Heart left ventricle (tissue), 16 donors: ENCODE results near the gene TTC22. TPM values are rescaled to one million over a fixed set of nuclear protein-coding genes. Genes with fewer than 3 reads are reported as not detected.

Experiments
- ATAC-seq, 4 donors: fragments of 200-7000 bp; cut with Tn5 transposase; one replicate each; pipeline ENCODE4 v1.9.1; 2020 to 2022; ENCODE audit warnings: moderate library complexity in 4 of 4, mild to moderate bottlenecking in 3 of 4, moderate number of reproducible peaks in 1 of 4
- DNase-seq, 5 donors: peaks; one replicate each; pipeline ENCODE4 v3.0.0-alpha.2; 2020
- H3K27ac ChIP-seq, 12 donors: fragments of 200-600 bp; sonication (generic) in 4 of 12; one replicate each; pipeline versions ENCODE4 v1.5.0 to v1.8.0; 2016 to 2022; ENCODE audit warnings: mild to moderate bottlenecking in 2 of 12
- H3K27me3 ChIP-seq, 9 donors: fragments of 200-600 bp; sonication (generic) in 2 of 9; one replicate each; pipeline versions ENCODE4 v1.5.1 to v1.8.0; 2016 to 2022; ENCODE audit warnings: mild to moderate bottlenecking in 3 of 9
- H3K36me3 ChIP-seq, 9 donors: fragments of 200-600 bp; sonication (generic) in 2 of 9; one replicate each; pipeline versions ENCODE4 v1.5.0 to v1.8.0; 2018 to 2022; ENCODE audit warnings: mild to moderate bottlenecking in 2 of 9
- H3K4me1 ChIP-seq, 12 donors: fragments of 200-600 bp; sonication (generic) in 4 of 12; one replicate each; pipeline versions ENCODE4 v1.5.0 to v1.8.0; 2016 to 2022; ENCODE audit warnings: mild to moderate bottlenecking in 3 of 12
- H3K4me3 ChIP-seq, 12 donors: fragments of 200-600 bp; sonication (generic) in 4 of 12; one replicate each; pipeline versions ENCODE4 v1.5.0 to v1.8.0; 2017 to 2022; ENCODE audit warnings: mild to moderate bottlenecking in 9 of 12, moderate library complexity in 4 of 12
- H3K9me3 ChIP-seq, 12 donors: fragments of 200-600 bp; sonication (generic) in 4 of 12; one replicate each; pipeline versions ENCODE4 v1.5.0 to v1.8.0; 2016 to 2022; ENCODE audit warnings: mild to moderate bottlenecking in 1 of 12
- CTCF ChIP-seq, 12 donors: fragments of 200-600 bp; sonication (generic) in 4 of 12; IDR thresholded peaks; one replicate each; pipeline versions ENCODE4 v1.5.0 to v1.8.0; 2018 to 2022; ENCODE audit warnings: antibody characterized with exemption in 12 of 12, mild to moderate bottlenecking in 5 of 12
- POLR2A ChIP-seq, 2 donors: fragments of 450-650 bp; IDR thresholded peaks; one replicate each; pipeline ENCODE4 v1.6.1; 2017; ENCODE audit warnings: antibody characterized with exemption in 2 of 2, mild to moderate bottlenecking in 2 of 2, moderate library complexity in 2 of 2
- WGBS, 4 donors: extraction: QIAGEN DNeasy Blood & Tissue Kit in 2 of 4; methylation state at CpG; one replicate each; pipeline versions ENCODE4 v1.1.5 to v1.1.7; 2013 to 2018; 5-methylcytosine and 5-hydroxymethylcytosine counted together
- intact Hi-C, 10 donors: fragments of 100-400 bp; cut with DNase I; formaldehyde crosslinking; loops; one replicate each; pipeline versions ENCODE4 v1.11.1 to v1.14.2; 2022
- polyA plus RNA-seq, 2 donors: library from polyadenylated mRNA; stranded (reverse); fragments of 200-250 nt; gene quantifications; one replicate each; pipeline ENCODE4 v1.2.3, GENCODE V29; 2013
- total RNA-seq, 9 donors: library from RNA; depleted of rRNA in 2 of 9; stranded (reverse); fragments of >200 nt in 2 of 9; fragmentation: NEBNext Ultra II Directional in 3 of 9; extraction: Animal tissue kit (Norgen Biotek cat#: 25700) in 3 of 9; gene quantifications; one replicate each; pipeline versions ENCODE4 v1.1.0 to v1.2.4, GENCODE V29; 2016 to 2023
- donor health status: ischemic (EF 13 %, LVEDD 7.1; RV severe dilation, severe dysfunction).
- donor health status: healthy with polysubstance abuse.
- donor health status: DM: no; HTN: yes; CAD: no.
- donor health status: DM: no; HTN: no; CAD: no.
- donor health status: ischemic (EF 25% LVEDD 6.9; RV normal size, moderate dysfunction).
- donor health status: ischemic (EF 25% LVEDD 5.7; RV mildly dilated, moderate dysfunction).
- donor health status: healthy.
- donor health status: DM: yes; HTN: yes; CAD: no.
- donor health status: ischemic (EF 35%, LVEDD 5.7; RV mildly dilated, moderate dysfunction).
- donor health status: nonischemic (EF 11% LVEDD 7.7; RV severe dilation, severe dysfunction).
- donor health status: DM: yes; HTN: yes; CAD: no.
- donor health status: PGD.
- donor health status: ischemic (EF 29% LVEDD 5.4; RV normal size, mild dysfunction).
- donor health status: nonischemic (EF 23%, LVEDD 6.1; RV moderate dilation, normal function).

TTC22 gene
- total and polyA plus RNA-seq, 11 donors = 0.06 to 2.5 (median 0.25) TPM; not detected in 2

GRCh38 chr1:54764133-54764921, 36.8 kb downstream of the TTC22 start, which contains the start of gene PARS2:
PARS2 (minus strand) TSS chr1:54764523; CDS start chr1:54759161, 5,362 bp downstream.
- intact Hi-C loops = loop anchor here in 4 of 10 donors (1.0 to 5.0 kb wide), 3 partner anchors 47 to 50 kb away; partner anchors contain the start of gene TTC4 (in 3 of the 4)
- Histone ChIP-seq H3K27ac (peak within 1 kb of the TSS in 11 of 12 donors; percentile 36 to 84 (median 61)), H3K4me3 (peak within 1 kb of the TSS; percentile 38 to 95 (median 84)), H3K36me3 (no peaks in the 10 kb centered on the region), H3K9me3 (no peaks in the 10 kb centered on the region), H3K27me3 (no peaks in the 10 kb centered on the region), H3K4me1 (peaks cover 0 to 20% (median 10%) of the 10 kb centered on the region in 12 donors)
- ATAC-seq = peak; percentile 98 to 99 (median 98)
- DNase-seq = peak; percentile 96 to 98 (median 97)
- TF ChIP-seq CTCF (IDR thresholded peaks at IDR 0.05) (no peak), POLR2A (IDR thresholded peaks at IDR 0.05) (peak in 1 of 2 donors; percentile 90)
- 0 to 1% (median 1%) methylated on average over 35 to 57 of the region's 57 CpGs for WGBS, 4 donors

- intact Hi-C loops = loop anchor here in 4 of 10 donors (1.0 to 5.0 kb wide), 3 partner anchors 46 to 49 kb away; partner anchors contain the start of gene TTC4 (in 3 of the 4)
- 2 to 4% (median 3%) methylated on average over 11 of the region's 11 CpGs for WGBS, 4 donors
- ATAC-seq (no peak), DNase-seq (no peak)
- TF ChIP-seq POLR2A (IDR thresholded peaks at IDR 0.05) = no peak
- TF ChIP-seq CTCF (IDR thresholded peaks at IDR 0.05) = no peak
- no peaks in the 10 kb centered on the region for H3K9me3 ChIP-seq
- H3K4me1 ChIP-seq = peaks cover 0 to 20% (median 10%) of the 10 kb centered on the region in 12 donors
- no peaks in the 10 kb centered on the region for H3K27me3 ChIP-seq
- H3K27ac ChIP-seq = peak overlapping the region in 9 of 12 donors; percentile 39 to 84 (median 69)
- H3K4me3 ChIP-seq = peak overlapping the region; percentile 38 to 95 (median 84)
- H3K36me3 ChIP-seq = peaks cover 0 to 5% (median 0%) of the 10 kb centered on the region in 9 donors
Measured at GRCh38 chr1:54763816-54764132, 37.3 kb downstream of the TTC22 start.

GRCh38 chr1:54758678-54759348, 42.3 kb downstream of the TTC22 start:
- ATAC-seq = no peak
- Histone ChIP-seq H3K36me3 (peaks cover 0 to 30% (median 21%) of the 10 kb centered on the region in 9 donors), H3K9me3 (no peaks in the 10 kb centered on the region), H3K4me1 (peaks cover 0 to 14% (median 7%) of the 10 kb centered on the region in 12 donors), H3K4me3 (no peak overlapping the region), H3K27me3 (no peaks in the 10 kb centered on the region), H3K27ac (no peak overlapping the region)
- no peak for TF ChIP-seq POLR2A (IDR thresholded peaks at IDR 0.05)
- no peak for TF ChIP-seq CTCF (IDR thresholded peaks at IDR 0.05)
- no peak for DNase-seq
- intact Hi-C loops = no loop called here
- 86 to 90% (median 89%) methylated on average over 9 to 20 of the region's 20 CpGs for WGBS, 4 donors

GRCh38 chr1:54757833-54758232, 43.3 kb downstream of the TTC22 start:
- intact Hi-C loops = no loop called here
- WGBS, 4 donors = 92 to 99% (median 96%) methylated on average over 9 of the region's 9 CpGs

More at GRCh38 chr1:54757833-54758232, 43.3 kb downstream of the TTC22 start:
- Histone ChIP-seq H3K27me3 (no peaks in the 10 kb centered on the region), H3K36me3 (peaks cover 0 to 30% (median 21%) of the 10 kb centered on the region in 9 donors), H3K4me1 (peaks cover 0 to 4% (median 0%) of the 10 kb centered on the region in 12 donors), H3K27ac (no peak overlapping the region), H3K9me3 (no peaks in the 10 kb centered on the region), H3K4me3 (no peak overlapping the region)
- ATAC-seq (no peak), DNase-seq (no peak)
- TF ChIP-seq CTCF (IDR thresholded peaks at IDR 0.05) (no peak), POLR2A (IDR thresholded peaks at IDR 0.05) (no peak)
